K562 (cell line): ENCODE data around the gene DUSP23. TPM values are rescaled to one million over a fixed set of nuclear protein-coding genes. Genes with fewer than 3 reads are reported as not detected.

ENCODE experiments used
- ATAC-seq: fragments of 200-7000 bp; cut with Tn5 transposase; 3 replicates; pipeline ENCODE4 v1.9.1; 2020; ENCODE audit warnings: moderate library complexity
- BruUV-seq: library from RNA; stranded (reverse); fragments of 400-500 nt; replicated peaks from 2 replicates; lab custom pipeline; 2021; lab: Mats Ljungman, UMichigan
- CTCF ChIA-PET: fragments of 300-600 bp; formaldehyde crosslinking; extraction: SDS; loops from one replicate; lab custom pipeline; 2021; ENCODE audit warnings: low intra/inter-chr PET ratio; lab: Yijun Ruan, JAX
- POLR2A ChIA-PET: fragments of 300-600, 350-650 bp; sonication (Branson Sonifier 250); formaldehyde crosslinking; extraction: SDS; loops from one replicate; lab custom pipeline; 2021; ENCODE audit warnings: antibody characterized with exemption, inconsistent platforms; lab: Yijun Ruan, JAX
- DNase-seq, 4 experiments: peaks; one replicate each; pipeline versions ENCODE4 v3.0.0 to v3.0.0-alpha.2; 2011 to 2018; ENCODE audit warnings: low spot score in 3 of 4, mixed read lengths in 3 of 4; ENCODE audit errors: extremely low read depth in 1 of 4
- FAIRE-seq: peaks from 2 replicates; lab custom pipeline; 2011; peaks lifted over from hg19 to GRCh38; lab: Jason Lieb, UNC
- H2AFZ ChIP-seq: 2 replicates; pipeline ENCODE4 v1.6.0; 2011; ENCODE audit warnings: low read depth, low read length, control low read depth, inconsistent platforms
- H3K27ac ChIP-seq: fragments of 200-600 bp; 3 replicates; pipeline ENCODE4 v1.8.0; 2011; ENCODE audit warnings: low read depth, mild to moderate bottlenecking, control low read depth, inconsistent platforms, low read length, moderate library complexity, mixed read lengths; ENCODE audit errors: extremely low read depth
- H3K27me3 ChIP-seq, 2 experiments: fragments of 300-600 bp in 1 of 2; 2 replicates in 1 of 2; 3 replicates in 1 of 2; pipeline versions ENCODE4 v1.6.0 to v1.8.0; 2011; ENCODE audit warnings: inconsistent platforms in 2 of 2, low read length in 2 of 2, mild to moderate bottlenecking in 1 of 2, mixed read lengths in 1 of 2, moderate library complexity in 1 of 2; ENCODE audit not compliant: control insufficient read depth in 2 of 2, insufficient read depth in 2 of 2
- H3K36me3 ChIP-seq: fragments of 300-600 bp; 3 replicates; pipeline ENCODE4 v1.8.0; 2011; ENCODE audit warnings: mild to moderate bottlenecking, low read length, inconsistent platforms; ENCODE audit not compliant: control insufficient read depth, insufficient read depth
- H3K4me1 ChIP-seq, 2 experiments: fragments of 200-600 bp in 1 of 2; replicated peaks in 1 of 2; 2 replicates in 1 of 2; 3 replicates in 1 of 2; pipeline versions ENCODE4 v1.5.1 to v1.8.0; 2011; ENCODE audit warnings: inconsistent platforms in 2 of 2, low read length in 2 of 2, mild to moderate bottlenecking in 1 of 2, mixed read lengths in 1 of 2, moderate library complexity in 1 of 2; ENCODE audit not compliant: control insufficient read depth in 2 of 2, insufficient read depth in 2 of 2
- H3K4me2 ChIP-seq: 2 replicates; pipeline ENCODE4 v1.6.1; 2011; ENCODE audit warnings: low read length, control low read depth, inconsistent platforms, mixed read lengths; ENCODE audit not compliant: insufficient read depth
- H3K4me3 ChIP-seq: fragments of 200-600 bp; sonication (generic), shearing (Covaris generic); 2 replicates; pipeline ENCODE4 v1.5.1; 2016; ENCODE audit warnings: control low read depth, inconsistent platforms
- H3K79me2 ChIP-seq: fragments of 200-600 bp; 3 replicates; pipeline ENCODE4 v1.8.0; 2011; ENCODE audit warnings: low read length, inconsistent platforms; ENCODE audit not compliant: control insufficient read depth, insufficient read depth
- H3K9ac ChIP-seq, 2 experiments: 2 replicates each; pipeline versions ENCODE4 v1.6.0 to v1.6.1; 2011; ENCODE audit warnings: low read depth in 2 of 2, low read length in 2 of 2, control low read depth in 1 of 2, inconsistent platforms in 1 of 2, mild to moderate bottlenecking in 1 of 2, mixed read lengths in 1 of 2; ENCODE audit not compliant: insufficient read depth in 1 of 2
- H3K9me1 ChIP-seq: one replicate; pipeline ENCODE4 v1.6.0; 2011; ENCODE audit warnings: inconsistent platforms, mild to moderate bottlenecking, low read length, moderate library complexity; ENCODE audit not compliant: control insufficient read depth, insufficient read depth
- H3K9me3 ChIP-seq: replicated peaks from 2 replicates; pipeline ENCODE4 v1.5.1; 2011; ENCODE audit warnings: low read depth, low read length, inconsistent platforms; ENCODE audit not compliant: control insufficient read depth, insufficient read depth
- H4K20me1 ChIP-seq: replicated peaks from 2 replicates; pipeline ENCODE4 v1.6.1; 2011; ENCODE audit warnings: low read length, inconsistent platforms, mixed read lengths; ENCODE audit not compliant: control insufficient read depth, insufficient read depth
- HDAC1 ChIP-seq, 2 experiments: fragments of 450-650 bp; IDR thresholded peaks; 2 replicates each; pipeline ENCODE4 v1.6.1; 2016 to 2017; ENCODE audit warnings: inconsistent platforms in 1 of 2, mild to moderate bottlenecking in 1 of 2, moderate library complexity in 1 of 2
- HNRNPLL ChIP-seq: fragments of 200-400 bp; formaldehyde crosslinking; IDR thresholded peaks from 2 replicates; pipeline ENCODE4 v1.6.1; 2017; ENCODE audit warnings: low read length, low read depth, mild to moderate bottlenecking; ENCODE audit not compliant: poor library complexity, severe bottlenecking
- IFI16 ChIP-seq: fragments of 250-450 bp; sonication (Bioruptor Pico); IDR thresholded peaks from 2 replicates; pipeline ENCODE4 v2.1.2; 2022; ENCODE audit warnings: mild to moderate bottlenecking, inconsistent platforms
- MAFF ChIP-seq: IDR thresholded peaks from 2 replicates; pipeline ENCODE4 v1.6.1; 2012; ENCODE audit warnings: low read length, improper control_type of control experiment
- PCBP1 ChIP-seq: fragments of 200-400 bp; formaldehyde crosslinking; IDR thresholded peaks from 2 replicates; pipeline ENCODE4 v1.6.1; 2018; ENCODE audit warnings: mild to moderate bottlenecking, low read depth, low read length; ENCODE audit not compliant: poor library complexity, severe bottlenecking
- PHB2 ChIP-seq: fragments of 450-650 bp; IDR thresholded peaks from 2 replicates; pipeline ENCODE4 v1.6.1; 2017; ENCODE audit warnings: low read depth
- RNF2 ChIP-seq: sonication (generic); IDR thresholded peaks from 2 replicates; pipeline ENCODE4 v1.6.1; 2016
- SMAD2 ChIP-seq: fragments of 150-350 bp; IDR thresholded peaks from 2 replicates; pipeline ENCODE4 v1.6.1; 2014; ENCODE audit warnings: low read depth, mild to moderate bottlenecking, low read length
- SMC3 ChIP-seq: conservative IDR thresholded peaks from 2 replicates; pipeline ENCODE4 v1.6.1; 2011; ENCODE audit warnings: low read depth, low read length, improper control_type of control experiment; ENCODE audit not compliant: insufficient read depth
- STAG1 ChIP-seq: sonication (generic); formaldehyde crosslinking; IDR thresholded peaks from 2 replicates; pipeline ENCODE4 v1.5.0; 2020; ENCODE audit warnings: missing genetic modification reagents, borderline replicate concordance
- TEAD2 ChIP-seq: fragments of 450-650 bp; IDR thresholded peaks from 2 replicates; pipeline ENCODE4 v1.6.1; 2016; ENCODE audit warnings: missing genetic modification characterization, control low read depth, missing compliant biosample characterization
- ZBTB7A ChIP-seq: IDR thresholded peaks from 2 replicates; pipeline ENCODE4 v1.6.1; 2011; ENCODE audit warnings: low read depth, mild to moderate bottlenecking, low read length, moderate library complexity, borderline replicate concordance; ENCODE audit not compliant: control insufficient read depth
- ZNF146 ChIP-seq: IDR thresholded peaks from one replicate; pipeline ENCODE4 v1.6.1; 2018; ENCODE audit warnings: missing compliant biosample characterization; ENCODE audit not compliant: unreplicated experiment
- ZNF239 ChIP-seq: fragments of 250-450 bp; sonication (Bioruptor Pico); IDR thresholded peaks from 2 replicates; pipeline ENCODE4 v1.4.0; 2020; ENCODE audit warnings: mild to moderate bottlenecking
- ZNF311 ChIP-seq: fragments of 250-450 bp; sonication (Bioruptor Pico); IDR thresholded peaks from 2 replicates; pipeline ENCODE4 v1.4.0; 2020; ENCODE audit warnings: mild to moderate bottlenecking, moderate library complexity
- ZNF644 ChIP-seq: fragments of 200-800 bp; sonication (Bioruptor generic); IDR thresholded peaks from 2 replicates; pipeline ENCODE4 v1.6.1; 2016; ENCODE audit warnings: low read depth, missing genetic modification characterization, missing compliant biosample characterization
- WGBS: fragments of 100-300 bp; shearing (Covaris generic); methylation state at CpG from one replicate; pipeline ENCODE4 v1.1.6; 2016; ENCODE audit warnings: low coverage, mixed read lengths; ENCODE audit not compliant: insufficient coverage; ENCODE audit errors: missing lambda C conversion rate; 5-methylcytosine and 5-hydroxymethylcytosine counted together
- in situ Hi-C: fragments of 300-500 bp; cut with MboI; formaldehyde crosslinking; loops from 4 replicates; pipeline ENCODE4 v1.15.0; 2018; ENCODE audit warnings: inconsistent platforms, mixed read lengths
- intact Hi-C: fragments of 100-400 bp; cut with micrococcal nuclease; formaldehyde crosslinking; loops from 2 replicates; pipeline ENCODE4 v1.14.2; 2022
- polyA plus RNA-seq, 8 experiments: library from polyadenylated mRNA; depleted of rRNA in 4 of 8; stranded (reverse) in 5 of 8; unstranded in 3 of 8; fragments of >200 nt; fragmentation: Nextera tagmentation in 2 of 8; fragmentation: Illumina TruSeq in 1 of 8; extraction: Ambion mirVana in 2 of 8; extraction: Trizol in 1 of 8; gene quantifications; 2 replicates each; pipeline versions ENCODE4 v1.2.1 to v1.2.3, GENCODE V29; 2011 to 2014; ENCODE audit warnings: inconsistent platforms in 1 of 8, missing spikeins in 1 of 8
- total RNA-seq, 7 experiments: library from RNA; depleted of rRNA in 6 of 7; stranded (reverse); fragments of >200 nt in 6 of 7; fragmentation: Illumina TruSeq in 2 of 7; extraction: Trizol in 2 of 7; gene quantifications; 2 replicates each; pipeline versions ENCODE4 v1.2.1 to v1.2.3, GENCODE V29; 2011 to 2021; ENCODE audit warnings: low replicate concordance in 1 of 7
- TF ChIP-seq, protein P1 (sequence below): fragments of 200-800 bp; sonication (Bioruptor generic); IDR thresholded peaks from 2 replicates; pipeline ENCODE4 v1.6.1; 2017; ENCODE audit warnings: missing genetic modification characterization, missing compliant biosample characterization
- TF ChIP-seq, protein P2 (sequence below): fragments of 450-650 bp; IDR thresholded peaks from 2 replicates; pipeline ENCODE4 v1.7.1; 2018; ENCODE audit warnings: mild to moderate bottlenecking, low read depth; ENCODE audit not compliant: partially characterized antibody

DUSP23 gene
- total and polyA plus RNA-seq, 9 of the 15 experiments (the other 6 are each of a cell fraction or from before 2014, with no cell fraction given) = 1.0 to 34.8 (median 13.7) TPM

DNA sequence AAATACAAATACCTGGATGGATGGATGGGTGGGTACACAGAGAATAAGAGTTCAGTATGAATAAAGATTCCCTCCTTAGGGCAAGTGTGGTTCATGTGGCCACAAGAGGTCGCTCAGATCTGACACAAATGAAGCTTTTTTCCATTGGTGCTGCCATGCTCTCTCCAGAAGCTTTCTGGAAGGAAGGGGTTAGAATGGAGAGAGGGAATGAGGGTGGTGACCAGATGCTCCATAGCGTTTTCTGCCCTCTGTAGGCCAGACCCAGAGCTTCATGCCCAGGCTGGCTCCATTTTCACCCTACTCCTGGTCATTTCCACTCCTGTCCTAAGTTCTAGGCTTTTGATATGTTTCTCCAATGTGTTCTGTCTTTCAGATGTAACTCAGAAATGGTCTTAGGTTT lies 18.1 kb downstream of the DUSP23 start (continued):
- TF ChIP-seq, protein P1, sequence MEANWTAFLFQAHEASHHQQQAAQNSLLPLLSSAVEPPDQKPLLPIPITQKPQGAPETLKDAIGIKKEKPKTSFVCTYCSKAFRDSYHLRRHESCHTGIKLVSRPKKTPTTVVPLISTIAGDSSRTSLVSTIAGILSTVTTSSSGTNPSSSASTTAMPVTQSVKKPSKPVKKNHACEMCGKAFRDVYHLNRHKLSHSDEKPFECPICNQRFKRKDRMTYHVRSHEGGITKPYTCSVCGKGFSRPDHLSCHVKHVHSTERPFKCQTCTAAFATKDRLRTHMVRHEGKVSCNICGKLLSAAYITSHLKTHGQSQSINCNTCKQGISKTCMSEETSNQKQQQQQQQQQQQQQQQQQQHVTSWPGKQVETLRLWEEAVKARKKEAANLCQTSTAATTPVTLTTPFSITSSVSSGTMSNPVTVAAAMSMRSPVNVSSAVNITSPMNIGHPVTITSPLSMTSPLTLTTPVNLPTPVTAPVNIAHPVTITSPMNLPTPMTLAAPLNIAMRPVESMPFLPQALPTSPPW (CRISPR knock-in tag) = peak; percentile 16; the same call in 1 of the 2 replicates
- TF ChIP-seq RNF2 = no peak
- TF ChIP-seq SMAD2 = no peak
- TF ChIP-seq SMC3 = peak; percentile 72
- peak; percentile 36; the same call in 1 of the 2 replicates for TF ChIP-seq STAG1 (CRISPR knock-in tag)

DNA sequence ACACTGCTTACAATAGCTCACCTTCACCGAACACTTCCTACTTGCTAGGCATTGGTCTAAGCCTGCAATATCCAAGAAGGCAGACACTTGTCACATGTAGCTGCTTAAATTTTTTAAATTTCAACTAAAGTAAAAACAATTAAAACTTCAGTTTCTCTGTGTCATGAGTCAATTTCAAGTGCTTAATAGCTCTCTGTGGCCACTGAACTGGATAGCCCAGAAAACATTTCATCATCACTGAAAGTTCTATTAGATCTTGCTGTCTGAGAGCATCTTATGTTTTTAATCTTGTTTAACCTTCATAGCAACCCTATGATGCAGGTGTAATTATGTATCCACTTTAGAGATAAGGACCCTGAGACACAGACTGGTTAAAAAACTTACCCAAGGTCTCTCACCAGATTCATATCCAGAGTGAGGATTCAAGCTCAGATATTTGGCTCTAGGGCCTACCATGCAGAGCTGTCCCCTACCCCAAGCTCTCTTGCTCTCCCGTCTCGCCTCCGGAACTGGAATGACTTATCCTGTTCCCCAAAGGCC lies 18.8 kb downstream of the DUSP23 start:
- Histone ChIP-seq H3K27me3 (peaks cover 27 to 40% of the 10 kb centered on the region in 2 experiments), H3K4me2 (no peak overlapping the region), H3K27ac (no peak overlapping the region), H3K9me1 (no peaks in the 10 kb centered on the region), H4K20me1 (peaks cover 3% of the 10 kb centered on the region; the same call in 1 of the 2 replicates), H3K79me2 (no peaks in the 10 kb centered on the region), H3K9ac (no peak overlapping the region), H3K4me1 (no peaks in the 10 kb centered on the region), H3K4me3 (no peak overlapping the region), H3K9me3 (no peaks in the 10 kb centered on the region), H2AFZ (no peak overlapping the region), H3K36me3 (no peaks in the 10 kb centered on the region)
- no peak for DNase-seq
- intact Hi-C loops (loop anchor here (1.0 to 10.0 kb wide), 3 partner anchors 138 to 585 kb away; no protein-coding TSS in a partner anchor), in situ Hi-C loops (loop anchor here (5.0 kb wide), 1 partner anchor 208 kb away; no protein-coding TSS in a partner anchor)
- POLR2A ChIA-PET = interaction anchor here (0.5 to 1.0 kb wide), 3 partner anchors 19 to 208 kb away, joined by 3 read pairs; no protein-coding TSS in a partner anchor
- CTCF ChIA-PET = interaction anchor here (0.9 to 4.4 kb wide), 5 partner anchors 22 to 207 kb away, joined by 3 to 44 read pairs (median 6); partner anchors contain the start of gene IGSF9
- ATAC-seq = no peak
- no peak for FAIRE-seq
- 10% methylated on average over 4 of the region's 4 CpGs for WGBS
- no TSS peak for BruUV-seq
- no peak for TF ChIP-seq ZNF239 (CRISPR knock-in tag)
- TF ChIP-seq ZNF644 (tag) = no peak
- no peak for TF ChIP-seq PHB2
- no peak for TF ChIP-seq IFI16 (CRISPR knock-in tag)
- TF ChIP-seq MAFF = no peak
- TF ChIP-seq, protein P2, sequence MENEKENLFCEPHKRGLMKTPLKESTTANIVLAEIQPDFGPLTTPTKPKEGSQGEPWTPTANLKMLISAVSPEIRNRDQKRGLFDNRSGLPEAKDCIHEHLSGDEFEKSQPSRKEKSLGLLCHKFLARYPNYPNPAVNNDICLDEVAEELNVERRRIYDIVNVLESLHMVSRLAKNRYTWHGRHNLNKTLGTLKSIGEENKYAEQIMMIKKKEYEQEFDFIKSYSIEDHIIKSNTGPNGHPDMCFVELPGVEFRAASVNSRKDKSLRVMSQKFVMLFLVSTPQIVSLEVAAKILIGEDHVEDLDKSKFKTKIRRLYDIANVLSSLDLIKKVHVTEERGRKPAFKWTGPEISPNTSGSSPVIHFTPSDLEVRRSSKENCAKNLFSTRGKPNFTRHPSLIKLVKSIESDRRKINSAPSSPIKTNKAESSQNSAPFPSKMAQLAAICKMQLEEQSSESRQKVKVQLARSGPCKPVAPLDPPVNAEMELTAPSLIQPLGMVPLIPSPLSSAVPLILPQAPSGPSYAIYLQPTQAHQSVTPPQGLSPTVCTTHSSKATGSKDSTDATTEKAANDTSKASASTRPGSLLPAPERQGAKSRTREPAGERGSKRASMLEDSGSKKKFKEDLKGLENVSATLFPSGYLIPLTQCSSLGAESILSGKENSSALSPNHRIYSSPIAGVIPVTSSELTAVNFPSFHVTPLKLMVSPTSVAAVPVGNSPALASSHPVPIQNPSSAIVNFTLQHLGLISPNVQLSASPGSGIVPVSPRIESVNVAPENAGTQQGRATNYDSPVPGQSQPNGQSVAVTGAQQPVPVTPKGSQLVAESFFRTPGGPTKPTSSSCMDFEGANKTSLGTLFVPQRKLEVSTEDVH = no peak
- TF ChIP-seq TEAD2 (tag) = no peak
- TF ChIP-seq HNRNPLL = no peak
- no peak for TF ChIP-seq ZNF146
- TF ChIP-seq PCBP1 = no peak
- TF ChIP-seq ZNF311 (CRISPR knock-in tag) = no peak
- no peak for TF ChIP-seq HDAC1 (IDR thresholded peaks at IDR 0.05)
- no peak for TF ChIP-seq ZBTB7A
